Activated CD4-positive, alpha-beta T cell treated with anti-CD3 and anti-CD28 coated beads for 36 hours (primary cell): ENCODE measurements around the gene DDI2. TPM values are rescaled to one million over a fixed set of nuclear protein-coding genes. Genes with fewer than 3 reads are reported as not detected.

Source experiments
- ATAC-seq: fragments of 200-7000 bp; cut with Tn5 transposase; one replicate; pipeline ENCODE4 v1.10.0; 2021; ENCODE audit warnings: mild to moderate bottlenecking, moderate library complexity
- CTCF ChIA-PET: fragments of 350-600 bp; sonication (Branson Sonifier 250); formaldehyde crosslinking; loops from one replicate; lab custom pipeline; 2021; ENCODE audit warnings: antibody characterized with exemption; lab: Charles Lee
- POLR2A ChIA-PET: fragments of 350-600 bp; sonication (Branson Sonifier 250); formaldehyde crosslinking; loops from one replicate; lab custom pipeline; 2021; ENCODE audit warnings: antibody characterized with exemption, inconsistent platforms; lab: Charles Lee
- DNase-seq: peaks from one replicate; pipeline ENCODE4 v3.0.0-alpha.2; 2020
- H3K27ac Mint-ChIP-seq: one replicate; pipeline ENCODE4 v1.8.0; 2021; ENCODE audit warnings: mixed read lengths
- H3K27me3 Mint-ChIP-seq: one replicate; pipeline ENCODE4 v1.8.0; 2021; ENCODE audit warnings: mixed read lengths
- H3K36me3 Mint-ChIP-seq: one replicate; pipeline ENCODE4 v1.8.0; 2021; ENCODE audit warnings: low read depth, mixed read lengths
- H3K4me1 Mint-ChIP-seq: one replicate; pipeline ENCODE4 v1.8.0; 2021; ENCODE audit warnings: mixed read lengths
- H3K4me3 Mint-ChIP-seq: one replicate; pipeline ENCODE4 v1.8.0; 2021; ENCODE audit warnings: mild to moderate bottlenecking, moderate library complexity, mixed read lengths
- H3K9me3 Mint-ChIP-seq: one replicate; pipeline ENCODE4 v1.8.0; 2021; ENCODE audit warnings: low read depth, mixed read lengths
- intact Hi-C, 2 experiments: fragments of 100-400 bp; cut with DNase I in 1 of 2; cut with micrococcal nuclease in 1 of 2; formaldehyde crosslinking; loops; one replicate each; pipeline versions ENCODE4 v1.14.2 to v1.15.1; 2022 to 2024; cut with DNase I, micrococcal nuclease
- total RNA-seq, 2 experiments: library from RNA; stranded (reverse); gene quantifications; one replicate each; pipeline ENCODE4 v1.2.3, GENCODE V29; 2021

The DDI2 gene
- total RNA-seq, 2 experiments from 2014 or later: 30.2 to 34.0 TPM

GRCh38 chr1:15680561-15681348 lies 63.5 kb downstream of the DDI2 start:
- Mint-ChIP-seq H3K9me3 (no peaks in the 10 kb centered on the region), H3K27ac (peak overlapping the region; percentile 64), H3K36me3 (peaks cover 2% of the 10 kb centered on the region), H3K4me3 (no peak overlapping the region), H3K4me1 (peaks cover 34% of the 10 kb centered on the region), H3K27me3 (no peaks in the 10 kb centered on the region)
- peak; percentile 52 for DNase-seq
- POLR2A ChIA-PET: interaction anchor here (0.6 to 0.7 kb wide), 5 partner anchors 9 to 273 kb away, joined by 3 to 6 read pairs (median 4); no protein-coding TSS in a partner anchor
- peak; percentile 59 for ATAC-seq
- CTCF ChIA-PET: interaction anchor here (0.6 kb wide), 1 partner anchor 158 kb away, joined by 3 read pairs; no protein-coding TSS in a partner anchor
- intact Hi-C loops: loop anchor here in 1 of 2 experiments (1.0 to 10.0 kb wide), 6 partner anchors 63 to 1976 kb away; partner anchors contain the start of genes DDI2, DNAJC16, FHAD1 and PRDM2

- intact Hi-C loops: loop anchor here in 1 of 2 experiments (2.0 to 10.0 kb wide), 4 partner anchors 156 to 1977 kb away; partner anchors contain the start of genes FHAD1 and PRDM2
- ATAC-seq (no peak), DNase-seq (no peak)
- peaks cover 40% of the 10 kb centered on the region for H3K4me1 Mint-ChIP-seq
- ChIA-PET POLR2A (interaction anchor here (0.6 to 0.7 kb wide), 2 partner anchors 38 to 272 kb away, joined by 3 to 4 read pairs; no protein-coding TSS in a partner anchor), CTCF (interaction anchor here (0.8 to 1.1 kb wide), 2 partner anchors 8 to 49 kb away, joined by 3 read pairs; no protein-coding TSS in a partner anchor)
- no peaks in the 10 kb centered on the region for H3K9me3 Mint-ChIP-seq
- H3K36me3 Mint-ChIP-seq: peaks cover 6% of the 10 kb centered on the region
- peak overlapping the region; percentile 64 for H3K27ac Mint-ChIP-seq
- H3K4me3 Mint-ChIP-seq: no peak overlapping the region
- no peaks in the 10 kb centered on the region for H3K27me3 Mint-ChIP-seq
Observed at GRCh38 chr1:15681349-15682292, 64.4 kb downstream of the DDI2 start.

GRCh38 chr1:15682936-15683341 lies 65.7 kb downstream of the DDI2 start:
- peak overlapping the region; percentile 41 for H3K4me3 Mint-ChIP-seq
- peak overlapping the region; percentile 62 for H3K27ac Mint-ChIP-seq
- ATAC-seq (no peak), DNase-seq (no peak)
- no peaks in the 10 kb centered on the region for H3K9me3 Mint-ChIP-seq
- peaks cover 12% of the 10 kb centered on the region for H3K36me3 Mint-ChIP-seq
- ChIA-PET POLR2A (no interaction called here), CTCF (interaction anchor here (0.8 kb wide), 1 partner anchor 50 kb away, joined by 3 read pairs; no protein-coding TSS in a partner anchor)
- no peaks in the 10 kb centered on the region for H3K27me3 Mint-ChIP-seq
- peaks cover 52% of the 10 kb centered on the region for H3K4me1 Mint-ChIP-seq
- intact Hi-C loops: loop anchor here in 1 of 2 experiments (5.0 to 10.0 kb wide), 3 partner anchors 154 to 1978 kb away; partner anchors contain the start of genes FHAD1 and PRDM2

- ChIA-PET CTCF (no interaction called here), POLR2A (no interaction called here)
- Mint-ChIP-seq H3K9me3 (no peaks in the 10 kb centered on the region), H3K27ac (peak overlapping the region; percentile 76), H3K36me3 (peaks cover 16% of the 10 kb centered on the region), H3K27me3 (no peaks in the 10 kb centered on the region), H3K4me3 (peak overlapping the region; percentile 41), H3K4me1 (peaks cover 54% of the 10 kb centered on the region)
- ATAC-seq: no peak
- intact Hi-C loops: loop anchor here (1.0 to 10.0 kb wide), 7 partner anchors 66 to 1979 kb away; partner anchors contain the start of genes DDI2 (in 2 of the 2), CASP9 (in 1 of the 2), FHAD1 (in 1 of the 2) and PRDM2 (in 1 of the 2)
- no peak for DNase-seq
Observed at GRCh38 chr1:15683345-15684039, 66.2 kb downstream of the DDI2 start.

GRCh38 chr1:15684042-15684461 lies 66.8 kb downstream of the DDI2 start, which contains the start of gene PLEKHM2:
TSS of gene PLEKHM2 (plus strand) at chr1:15684320. CDS start at chr1:15684559, 239 bp downstream.
- peak within 1 kb of the TSS; percentile 92 for H3K27ac Mint-ChIP-seq
- no peaks in the 10 kb centered on the region for H3K9me3 Mint-ChIP-seq
- peaks cover 55% of the 10 kb centered on the region for H3K4me1 Mint-ChIP-seq
- peak; percentile 73 for ATAC-seq
- ChIA-PET CTCF (interaction anchor here (1.2 to 1.3 kb wide), 2 partner anchors 15 to 81 kb away, joined by 3 read pairs; no protein-coding TSS in a partner anchor), POLR2A (no interaction called here)
- intact Hi-C loops: loop anchor here (1.0 to 10.0 kb wide), 7 partner anchors 67 to 1979 kb away; partner anchors contain the start of genes DDI2 (in 2 of the 2), CASP9 (in 1 of the 2), FHAD1 (in 1 of the 2) and PRDM2 (in 1 of the 2)
- DNase-seq: peak; percentile 69
- H3K36me3 Mint-ChIP-seq: peaks cover 19% of the 10 kb centered on the region
- no peaks in the 10 kb centered on the region for H3K27me3 Mint-ChIP-seq
- H3K4me3 Mint-ChIP-seq: peak within 1 kb of the TSS; percentile 86

GRCh38 chr1:15684468-15685291 lies 67.4 kb downstream of the DDI2 start:
- ChIA-PET POLR2A (interaction anchor here (0.6 kb wide), 1 partner anchor 30 kb away, joined by 4 read pairs; no protein-coding TSS in a partner anchor), CTCF (interaction anchor here (0.8 to 1.8 kb wide), 6 partner anchors 8 to 81 kb away, joined by 3 to 7 read pairs (median 4); no protein-coding TSS in a partner anchor)
- DNase-seq: peak; percentile 60
- peak overlapping the region; percentile 92 for H3K27ac Mint-ChIP-seq
- H3K27me3 Mint-ChIP-seq: no peaks in the 10 kb centered on the region
- intact Hi-C loops: loop anchor here (1.0 to 10.0 kb wide), 7 partner anchors 67 to 1980 kb away; partner anchors contain the start of genes DDI2 (in 2 of the 2), CASP9 (in 1 of the 2), FHAD1 (in 1 of the 2) and PRDM2 (in 1 of the 2)
- ATAC-seq: peak; percentile 37
- peak overlapping the region; percentile 86 for H3K4me3 Mint-ChIP-seq
- H3K36me3 Mint-ChIP-seq: peaks cover 19% of the 10 kb centered on the region
- H3K9me3 Mint-ChIP-seq: no peaks in the 10 kb centered on the region
- peaks cover 53% of the 10 kb centered on the region for H3K4me1 Mint-ChIP-seq

GRCh38 chr1:15685820-15686219 lies 68.6 kb downstream of the DDI2 start:
- ChIA-PET CTCF (interaction anchor here (0.7 to 1.8 kb wide), 4 partner anchors 9 to 322 kb away, joined by 3 to 7 read pairs (median 4); no protein-coding TSS in a partner anchor), POLR2A (interaction anchor here (0.7 to 1.1 kb wide), 2 partner anchors 32 to 99 kb away, joined by 7 to 8 read pairs; no protein-coding TSS in a partner anchor)
- Mint-ChIP-seq H3K4me3 (peak overlapping the region; percentile 86), H3K4me1 (peaks cover 44% of the 10 kb centered on the region), H3K36me3 (peaks cover 19% of the 10 kb centered on the region), H3K9me3 (no peaks in the 10 kb centered on the region), H3K27me3 (no peaks in the 10 kb centered on the region), H3K27ac (peak overlapping the region; percentile 92)
- DNase-seq: no peak
- intact Hi-C loops: loop anchor here (2.0 to 10.0 kb wide), 3 partner anchors 69 to 1981 kb away; partner anchors contain the start of genes CASP9 (in 1 of the 2), DDI2 (in 1 of the 2) and PRDM2 (in 1 of the 2)
- ATAC-seq: no peak

GRCh38 chr1:15687446-15687845 lies 70.2 kb downstream of the DDI2 start:
- CTCF ChIA-PET: no interaction called here
- DNase-seq: no peak
- POLR2A ChIA-PET: no interaction called here
- peaks cover 19% of the 10 kb centered on the region for H3K36me3 Mint-ChIP-seq
- H3K4me3 Mint-ChIP-seq: no peak overlapping the region
- intact Hi-C loops: loop anchor here in 1 of 2 experiments (10.0 kb wide), 1 partner anchor 1983 kb away; the partner anchor contains the start of gene PRDM2
- H3K27me3 Mint-ChIP-seq: no peaks in the 10 kb centered on the region
- no peak for ATAC-seq
- H3K27ac Mint-ChIP-seq: peak overlapping the region; percentile 32
- no peaks in the 10 kb centered on the region for H3K9me3 Mint-ChIP-seq
- H3K4me1 Mint-ChIP-seq: peaks cover 36% of the 10 kb centered on the region

GRCh38 chr1:15690317-15690716 lies 73.1 kb downstream of the DDI2 start:
- ChIA-PET CTCF (no interaction called here), POLR2A (no interaction called here)
- Mint-ChIP-seq H3K4me1 (peaks cover 32% of the 10 kb centered on the region), H3K4me3 (no peak overlapping the region), H3K9me3 (no peaks in the 10 kb centered on the region), H3K27ac (no peak overlapping the region), H3K27me3 (no peaks in the 10 kb centered on the region), H3K36me3 (peaks cover 19% of the 10 kb centered on the region)
- ATAC-seq: no peak
- DNase-seq: no peak
- intact Hi-C loops: no loop called here
